K562 treated with DMSO at 1 percent for 12 hours (cell line): ENCODE results near the gene NKD2. TPM values are rescaled to one million over a fixed set of nuclear protein-coding genes. Genes with fewer than 3 reads are reported as not detected.

Experiments
- total RNA-seq: library from RNA; unstranded; fragments of 300-600 nt; gene quantifications from 2 replicates; pipeline ENCODE4 v1.2.3, GENCODE V29; 2022; ENCODE audit not compliant: insufficient read depth

The NKD2 gene
- total RNA-seq: 0.85 and 2.5 TPM in 2 replicates

GRCh38 chr5:1008451-1009358 lies at the start of gene NKD2:
Gene NKD2 (plus strand): TSS chr5:1008802. CDS start chr5:1009058, 256 bp downstream.

Other genes with a start within 250 kb of the NKD2 start
- not detected in 2 replicates for gene ZDHHC11B, start 224.1 kb upstream of the NKD2 start, total RNA-seq
- 2.6 TPM in 1 of 2 replicates, not detected in the other for gene ZDHHC11, start 157.8 kb upstream of the NKD2 start, total RNA-seq
- gene BRD9, start 116.0 kb upstream of the NKD2 start, total RNA-seq: 24.6 and 30.9 TPM in 2 replicates
- 25.6 and 28.4 TPM in 2 replicates for gene TRIP13, start 115.9 kb upstream of the NKD2 start, total RNA-seq
- gene SLC12A7, start 103.3 kb downstream of the NKD2 start, total RNA-seq: 1.5 and 5.0 TPM in 2 replicates
- gene SLC6A19, start 192.8 kb downstream of the NKD2 start, total RNA-seq: 0.15 and 0.60 TPM in 2 replicates
- not detected in 2 replicates for gene SLC6A18, start 216.6 kb downstream of the NKD2 start, total RNA-seq